ENCODE results near the gene CEACAM7.

GRCh38 chr19:41688687-41689086 is 617 bp upstream of the CEACAM7 start:
- TF ChIP-seq EZH2 (IDR thresholded peaks at IDR 0.05; ENCODE audit: insufficient read depth, poor library complexity, severe bottlenecking) (no peak), EZH2phosphoT487 (IDR thresholded peaks at IDR 0.05; ENCODE audit: insufficient read depth, low read depth) (no peak)

All from GM23248 (cell line).